ENCODE results near the gene CADM1.

GRCh38 chr11:115238791-115239190 lies 265.4 kb downstream of the CADM1 start:
- TF ChIP-seq, protein P1, sequence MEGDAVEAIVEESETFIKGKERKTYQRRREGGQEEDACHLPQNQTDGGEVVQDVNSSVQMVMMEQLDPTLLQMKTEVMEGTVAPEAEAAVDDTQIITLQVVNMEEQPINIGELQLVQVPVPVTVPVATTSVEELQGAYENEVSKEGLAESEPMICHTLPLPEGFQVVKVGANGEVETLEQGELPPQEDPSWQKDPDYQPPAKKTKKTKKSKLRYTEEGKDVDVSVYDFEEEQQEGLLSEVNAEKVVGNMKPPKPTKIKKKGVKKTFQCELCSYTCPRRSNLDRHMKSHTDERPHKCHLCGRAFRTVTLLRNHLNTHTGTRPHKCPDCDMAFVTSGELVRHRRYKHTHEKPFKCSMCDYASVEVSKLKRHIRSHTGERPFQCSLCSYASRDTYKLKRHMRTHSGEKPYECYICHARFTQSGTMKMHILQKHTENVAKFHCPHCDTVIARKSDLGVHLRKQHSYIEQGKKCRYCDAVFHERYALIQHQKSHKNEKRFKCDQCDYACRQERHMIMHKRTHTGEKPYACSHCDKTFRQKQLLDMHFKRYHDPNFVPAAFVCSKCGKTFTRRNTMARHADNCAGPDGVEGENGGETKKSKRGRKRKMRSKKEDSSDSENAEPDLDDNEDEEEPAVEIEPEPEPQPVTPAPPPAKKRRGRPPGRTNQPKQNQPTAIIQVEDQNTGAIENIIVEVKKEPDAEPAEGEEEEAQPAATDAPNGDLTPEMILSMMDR (IDR thresholded peaks at IDR 0.05; ENCODE audit: low read depth, low read length) = 0 out of 2 replicates have a peak, but pooled peaks have one; percentile 4
- TF ChIP-seq EZH2phosphoT487 (IDR thresholded peaks at IDR 0.05; ENCODE audit: low read depth) = no peak

Measured in OCI-LY3 (cell line).